Fibroblast of gingiva (primary cell): Measurements from ENCODE around the gene CR1.
"Not testable (repeated sequence)": the region's sequence is repeated elsewhere in the genome, so short reads cannot be mapped to it uniquely, and the experiment has no call there.

Experiments
- DNase-seq: peaks from one replicate; pipeline ENCODE4 v3.0.0-alpha.2; 2011; ENCODE audit warnings: low read depth

CR1 gene

GRCh38 chr1:207503950-207504349, 8.0 kb downstream of the CR1 start:
- no peak for DNase-seq

GRCh38 chr1:207504438-207504837, 8.5 kb downstream of the CR1 start:
- no peak for DNase-seq

GRCh38 chr1:207510444-207510843, 14.5 kb downstream of the CR1 start:
- no peak for DNase-seq

GRCh38 chr1:207514890-207515289, 18.9 kb downstream of the CR1 start:
- no peak for DNase-seq

GRCh38 chr1:207516729-207517128, 20.8 kb downstream of the CR1 start:
- DNase-seq = no peak

GRCh38 chr1:207518608-207519236, 22.8 kb downstream of the CR1 start:
- DNase-seq = no peak

- peak; percentile 22 for DNase-seq
Measured at GRCh38 chr1:207519505-207520399, 23.8 kb downstream of the CR1 start.

GRCh38 chr1:207520400-207521345, 24.7 kb downstream of the CR1 start:
- DNase-seq = not testable (repeated sequence)

GRCh38 chr1:207525239-207525638, 29.3 kb downstream of the CR1 start:
- DNase-seq = not testable (repeated sequence)

GRCh38 chr1:207528401-207528800, 32.4 kb downstream of the CR1 start:
- not testable (repeated sequence) for DNase-seq

- DNase-seq = not testable (repeated sequence)
Measured at GRCh38 chr1:207536263-207536662, 40.3 kb downstream of the CR1 start.

- DNase-seq = not testable (repeated sequence)
Measured at GRCh38 chr1:207546677-207547357, 50.9 kb downstream of the CR1 start.

- not testable (repeated sequence) for DNase-seq
Measured at GRCh38 chr1:207554823-207555222, 58.9 kb downstream of the CR1 start.

- DNase-seq = no peak
Measured at GRCh38 chr1:207565546-207566468, 69.8 kb downstream of the CR1 start.

GRCh38 chr1:207571926-207572325, 76.0 kb downstream of the CR1 start:
- DNase-seq = not testable (repeated sequence)

GRCh38 chr1:207573074-207573473, 77.1 kb downstream of the CR1 start:
- DNase-seq = not testable (repeated sequence)

GRCh38 chr1:207575381-207575780, 79.4 kb downstream of the CR1 start:
- not testable (repeated sequence) for DNase-seq

- DNase-seq = no peak
Measured at GRCh38 chr1:207578796-207579435, 83.0 kb downstream of the CR1 start.

GRCh38 chr1:207579436-207579799, 83.5 kb downstream of the CR1 start:
- DNase-seq = peak; percentile 50
